KOPT-K1 (cell line): ENCODE measurements around the gene WDR75.
A peak's percentile ranks its signal among the peaks of the same experiment; 100 is the strongest.

Source experiments
- H3K27ac ChIP-seq: fragments of 200-600 bp; sonication (generic); 2 replicates; pipeline ENCODE4 v1.5.1; 2016; ENCODE audit warnings: antibody characterized with exemption, mild to moderate bottlenecking, low read depth, low read length; ENCODE audit not compliant: poor library complexity, severe bottlenecking
- H3K36me3 ChIP-seq: fragments of 200-600 bp; sonication (generic); 2 replicates; pipeline ENCODE4 v1.5.1; 2017; ENCODE audit warnings: antibody characterized with exemption, mild to moderate bottlenecking, low read length, moderate library complexity; ENCODE audit not compliant: insufficient read depth
- H3K9me3 ChIP-seq: fragments of 200-600 bp; sonication (generic); 2 replicates; pipeline ENCODE4 v1.5.1; 2017; ENCODE audit warnings: antibody characterized with exemption, low read length, mild to moderate bottlenecking; ENCODE audit not compliant: insufficient read depth, poor library complexity, severe bottlenecking

The WDR75 gene

DNA sequence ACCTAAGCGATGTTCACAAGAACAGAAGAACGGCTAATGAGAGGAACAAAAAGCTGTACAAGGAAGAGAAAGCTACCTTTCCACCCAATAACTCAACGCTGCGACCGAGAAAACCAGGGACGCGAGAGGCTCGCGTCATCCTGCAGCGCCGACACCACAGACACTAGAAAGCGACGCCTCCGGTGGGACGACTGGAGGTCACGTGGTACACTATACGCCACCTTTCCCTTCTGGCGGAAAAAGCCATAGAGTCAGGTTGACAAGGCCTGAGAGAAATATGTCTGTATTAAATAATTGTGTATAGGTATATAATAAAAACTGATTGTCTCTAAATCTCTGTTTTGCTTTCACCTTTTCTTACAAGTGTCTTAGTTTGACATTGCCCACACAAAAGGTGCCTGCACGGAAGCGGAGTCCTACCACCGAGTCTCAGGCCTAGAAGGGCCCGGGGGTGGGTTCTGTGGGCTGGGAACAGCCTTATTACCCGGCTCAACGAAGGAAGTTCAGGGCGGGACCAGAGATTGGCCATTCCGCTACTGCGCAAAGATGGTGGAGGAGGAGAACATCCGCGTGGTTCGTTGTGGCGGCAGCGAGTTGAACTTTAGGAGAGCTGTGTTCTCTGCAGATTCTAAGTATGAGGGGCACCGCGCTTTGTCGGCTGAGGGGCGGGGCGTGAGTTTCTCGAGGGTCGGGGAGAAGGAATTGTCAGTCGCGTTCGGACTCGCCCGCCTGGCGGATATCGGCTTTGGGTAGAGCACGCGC, at the start of gene WDR75:
Gene WDR75, plus strand, starts transcription at position 528 of the 762 bp plus-strand sequence. Its CDS starts 19 bp downstream, at position 547.
- Histone ChIP-seq H3K27ac (peak within 1 kb of the TSS; percentile 78), H3K9me3 (no peaks in the 10 kb centered on the region), H3K36me3 (peaks cover 29% of the 10 kb centered on the region)

DNA sequence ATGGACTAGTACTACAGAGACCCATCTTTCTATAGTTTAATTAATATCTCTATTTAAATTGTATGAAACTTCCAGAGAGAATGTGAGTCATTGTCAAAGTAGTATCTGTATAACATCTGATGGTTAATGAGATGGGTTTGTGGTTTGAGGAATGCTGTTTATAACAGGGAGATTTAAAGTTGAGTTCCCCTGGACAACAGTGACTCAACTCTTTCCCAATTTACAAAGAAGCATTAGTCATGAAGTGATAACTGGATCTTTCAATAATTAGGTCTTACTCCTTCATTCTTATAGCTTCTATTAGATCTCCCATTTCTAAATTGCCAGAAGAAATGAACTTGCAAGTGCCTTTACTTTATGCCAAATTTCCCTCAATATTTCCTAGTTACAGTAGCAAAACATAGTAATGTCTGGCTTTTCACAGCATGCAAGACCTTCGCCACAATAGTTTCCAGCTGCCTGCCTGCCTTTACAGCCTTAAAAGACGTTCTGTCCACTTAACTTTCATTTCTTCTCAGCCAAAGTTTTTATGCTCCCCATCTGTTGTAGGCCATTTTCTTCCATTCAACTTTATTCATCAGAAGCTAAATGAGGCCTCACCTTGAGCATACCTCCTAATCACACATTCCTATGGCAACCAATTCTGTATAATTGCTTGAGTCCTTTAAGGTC, 47.7 kb upstream of the WDR75 start:
- H3K36me3 ChIP-seq = no peaks in the 10 kb centered on the region
- peaks cover 5% of the 10 kb centered on the region for H3K9me3 ChIP-seq
- no peak overlapping the region for H3K27ac ChIP-seq

DNA sequence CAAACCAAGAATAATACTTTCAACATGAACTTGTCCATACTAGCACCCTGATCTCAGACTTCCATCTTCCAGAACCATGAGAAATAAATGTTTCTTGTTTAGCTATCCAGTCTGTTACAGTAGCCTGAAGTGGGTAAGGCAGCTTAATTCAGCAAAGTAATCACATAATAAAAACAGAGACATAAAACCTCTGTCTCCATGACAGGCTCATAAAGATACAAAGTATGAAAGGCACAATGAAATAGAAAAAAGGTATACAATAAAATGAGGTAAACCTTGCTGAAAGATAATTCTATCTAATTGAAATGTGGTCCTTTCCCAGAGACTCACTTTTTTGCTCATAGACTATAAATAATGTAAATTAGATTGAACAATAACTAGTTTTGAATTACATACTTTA, 46.7 kb upstream of the WDR75 start:
- Histone ChIP-seq H3K9me3 (peaks cover 5% of the 10 kb centered on the region), H3K27ac (no peak overlapping the region), H3K36me3 (no peaks in the 10 kb centered on the region)

DNA sequence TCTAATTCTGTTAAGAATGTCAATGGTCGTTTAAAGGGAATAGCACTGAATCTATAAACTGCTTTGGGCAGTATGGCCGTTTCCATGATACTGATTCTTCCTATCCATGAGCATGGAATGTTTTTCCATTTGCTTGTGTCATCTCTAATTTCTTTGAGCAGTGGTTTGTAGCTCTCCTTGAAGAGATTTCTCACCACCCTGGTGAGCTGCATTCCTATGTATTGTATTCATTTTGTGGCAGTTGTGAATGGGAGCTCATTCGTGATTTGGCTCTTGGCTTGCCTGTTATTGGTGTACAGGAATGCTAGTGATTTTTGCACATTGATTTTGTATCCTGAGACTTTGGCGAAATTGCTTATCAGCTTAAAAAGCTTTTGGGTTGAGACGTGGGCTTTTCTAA, 38.3 kb upstream of the WDR75 start:
- no peak overlapping the region for H3K27ac ChIP-seq
- H3K36me3 ChIP-seq = no peaks in the 10 kb centered on the region

DNA sequence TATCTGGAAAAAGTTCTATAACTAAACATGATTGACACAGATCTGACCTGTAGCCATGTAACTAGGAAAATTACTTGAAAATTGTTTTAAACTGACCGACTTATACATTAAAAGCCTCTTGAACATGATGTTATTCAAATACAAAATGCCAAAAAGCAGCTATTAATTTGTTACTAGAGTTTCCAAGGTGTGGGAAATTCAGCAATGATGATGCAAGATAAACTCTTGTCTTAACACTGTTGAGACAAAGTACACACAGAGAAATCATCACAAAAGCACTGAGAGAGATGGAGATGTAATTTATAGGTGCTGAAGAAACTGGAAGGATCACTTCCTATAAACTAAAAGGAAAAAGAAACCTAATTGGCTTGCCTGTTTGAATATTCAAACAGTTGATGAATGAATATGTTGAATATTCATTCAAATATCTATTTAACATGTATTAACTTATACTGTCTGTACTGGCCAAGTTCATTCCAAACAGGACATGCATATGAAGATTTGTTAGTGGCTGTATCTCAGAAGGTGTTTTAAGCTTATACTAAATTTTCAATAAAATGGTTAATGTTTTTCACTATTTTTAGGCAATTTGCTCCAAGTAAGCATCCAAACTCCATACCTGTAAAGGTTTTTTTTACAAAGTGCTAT, 34.6 kb upstream of the WDR75 start:
- H3K27ac ChIP-seq = no peak overlapping the region
- no peaks in the 10 kb centered on the region for H3K9me3 ChIP-seq
- H3K36me3 ChIP-seq = no peaks in the 10 kb centered on the region

More for the DNA sequence above, 38.3 kb upstream of the WDR75 start:
- H3K9me3 ChIP-seq = no peaks in the 10 kb centered on the region

DNA sequence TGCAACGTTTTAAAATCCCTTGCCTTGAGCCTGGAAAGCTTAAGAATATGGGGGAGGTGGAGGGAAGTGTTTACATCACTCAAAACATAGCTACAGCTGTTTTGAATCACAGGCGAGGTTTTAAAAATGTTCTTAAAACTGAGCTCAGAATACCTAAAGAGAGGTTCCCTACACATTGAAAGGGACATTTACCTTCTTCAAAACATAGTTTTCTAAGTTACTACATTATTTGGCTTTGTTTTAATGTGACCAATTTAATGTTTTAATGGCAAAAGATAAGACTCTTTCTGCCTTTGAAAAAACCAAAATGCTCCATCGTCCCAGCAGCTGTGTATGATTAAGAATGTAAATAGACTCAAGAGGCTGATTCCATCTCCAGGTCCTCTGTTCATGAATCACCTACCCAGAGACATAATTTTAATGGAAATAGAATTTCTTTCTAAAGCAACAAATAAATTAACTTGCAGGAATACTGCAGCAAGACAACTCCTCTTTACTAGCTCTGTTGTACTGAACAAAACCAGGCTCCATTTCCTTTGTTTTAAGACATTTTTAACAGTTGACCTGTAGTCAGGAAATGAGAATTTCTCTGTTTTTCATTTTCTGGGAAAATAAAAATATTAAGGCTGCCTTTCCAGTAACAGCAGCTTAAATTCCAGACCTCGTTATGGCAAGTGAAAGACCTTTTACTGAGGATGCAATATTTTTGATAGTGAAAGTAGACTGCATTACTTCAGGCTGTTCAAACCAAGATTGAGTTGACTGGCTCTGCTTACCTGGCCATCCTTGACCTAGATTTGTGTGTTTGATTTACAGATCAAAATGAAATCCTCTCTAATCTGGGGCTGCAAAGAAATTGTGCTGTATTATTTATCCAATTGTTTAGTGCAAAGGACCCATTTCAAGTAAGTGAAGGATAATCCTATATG, 33.7 kb upstream of the WDR75 start:
- no peak overlapping the region for H3K27ac ChIP-seq
- no peaks in the 10 kb centered on the region for H3K9me3 ChIP-seq
- no peaks in the 10 kb centered on the region for H3K36me3 ChIP-seq

DNA sequence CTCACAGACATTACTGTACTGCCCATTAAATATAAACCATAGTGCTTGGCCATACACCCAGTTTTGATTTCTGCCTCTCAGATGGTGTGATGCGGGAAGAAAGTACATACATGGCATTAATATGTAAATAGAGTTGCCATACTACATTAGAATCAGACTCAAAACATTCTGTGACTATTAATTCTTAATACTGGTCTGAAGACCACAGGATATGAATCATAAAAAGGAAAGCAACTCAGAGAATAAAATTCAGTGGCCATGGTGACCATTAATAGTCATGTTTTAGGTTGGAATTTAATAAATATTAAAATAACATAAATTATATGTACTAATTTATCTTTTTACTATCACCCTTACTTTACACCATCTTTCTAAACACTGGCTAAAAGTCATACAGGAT, 33.0 kb upstream of the WDR75 start:
- Histone ChIP-seq H3K36me3 (no peaks in the 10 kb centered on the region), H3K27ac (no peak overlapping the region), H3K9me3 (no peaks in the 10 kb centered on the region)

DNA sequence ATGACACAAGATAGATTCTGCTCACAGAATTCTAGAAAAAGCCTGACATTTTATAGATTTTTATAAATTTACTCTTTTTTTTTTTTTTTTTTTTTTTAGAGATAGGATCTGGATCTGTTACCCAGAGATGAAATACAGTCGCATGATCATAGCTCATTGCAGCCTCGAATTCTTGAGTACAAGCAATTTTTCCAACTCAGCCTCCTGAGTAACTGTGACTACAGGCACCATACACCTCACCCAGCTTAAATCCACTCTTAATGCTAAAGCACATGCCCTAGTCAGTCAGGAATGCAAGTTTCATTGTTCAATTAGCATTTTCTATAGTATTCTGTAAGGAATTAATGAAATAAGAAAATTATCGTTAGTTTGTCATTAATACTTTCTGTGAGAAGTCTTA, 32.1 kb upstream of the WDR75 start:
- Histone ChIP-seq H3K9me3 (no peaks in the 10 kb centered on the region), H3K27ac (no peak overlapping the region), H3K36me3 (no peaks in the 10 kb centered on the region)

DNA sequence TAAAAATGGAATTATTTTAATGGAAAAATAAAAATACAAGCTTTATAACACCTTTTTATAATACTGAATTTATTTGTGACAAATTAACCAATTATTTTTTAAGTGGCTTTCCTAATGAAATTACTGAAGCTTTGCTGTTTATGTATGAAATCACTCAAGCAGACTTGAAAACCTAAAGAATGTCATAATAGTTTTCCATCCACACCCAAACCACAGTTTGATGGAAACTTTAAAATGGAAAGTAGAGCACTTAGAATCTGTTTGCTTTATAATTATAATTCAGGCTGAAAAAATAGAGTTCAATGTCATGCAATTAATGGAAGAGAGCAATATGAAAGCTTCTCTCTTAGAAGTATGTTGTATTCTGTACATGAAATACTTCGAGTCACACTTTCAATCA, 31.6 kb upstream of the WDR75 start:
- Histone ChIP-seq H3K36me3 (no peaks in the 10 kb centered on the region), H3K9me3 (no peaks in the 10 kb centered on the region), H3K27ac (no peak overlapping the region)

DNA sequence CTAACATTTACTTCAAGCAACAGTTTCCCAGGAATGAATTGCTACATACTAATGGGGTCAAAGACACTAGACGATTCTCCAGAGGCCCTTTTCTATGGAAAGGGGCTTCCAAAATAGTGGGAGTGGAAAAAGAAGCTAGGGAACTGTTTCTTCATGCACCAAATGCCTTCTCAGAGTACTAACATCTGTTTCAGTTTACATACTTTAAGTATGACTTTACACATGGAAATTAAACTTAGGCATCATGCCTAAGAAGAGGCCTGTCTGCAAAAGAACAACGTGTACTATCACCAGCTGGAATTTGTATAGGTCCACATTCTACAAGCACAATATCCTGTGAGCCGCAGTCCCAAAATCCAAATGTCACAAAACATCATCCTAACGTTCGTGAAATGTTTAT, 29.4 kb upstream of the WDR75 start:
- Histone ChIP-seq H3K9me3 (no peaks in the 10 kb centered on the region), H3K36me3 (no peaks in the 10 kb centered on the region), H3K27ac (no peak overlapping the region)

DNA sequence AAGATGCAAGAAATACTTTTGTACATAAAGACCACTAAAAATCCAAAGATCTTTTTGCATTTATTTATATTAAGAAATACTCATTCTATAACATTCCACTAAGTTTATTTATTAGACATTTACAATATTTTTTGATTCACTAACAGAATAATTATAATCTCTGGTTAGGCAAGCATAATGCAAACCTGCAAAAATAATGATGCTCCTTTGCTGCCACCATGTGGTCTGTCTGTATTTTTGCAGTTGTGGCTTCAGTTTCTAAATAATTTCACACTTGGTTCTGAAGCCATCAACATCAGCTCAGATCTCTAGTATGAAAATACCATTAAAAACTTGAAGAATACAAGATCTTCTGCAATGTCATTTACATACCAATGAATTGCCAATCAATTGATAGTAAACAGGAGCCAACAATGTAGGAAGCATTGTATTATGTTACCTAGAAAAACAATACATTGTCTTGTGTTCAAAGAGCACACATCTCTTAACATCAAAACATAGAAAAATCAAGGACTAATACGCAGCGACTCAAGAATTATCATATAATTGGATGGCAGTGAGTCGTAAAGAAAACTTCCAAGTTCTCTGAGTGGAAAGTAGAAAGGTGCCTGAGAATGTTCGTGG, 28.8 kb upstream of the WDR75 start:
- H3K27ac ChIP-seq = no peak overlapping the region
- no peaks in the 10 kb centered on the region for H3K36me3 ChIP-seq
- H3K9me3 ChIP-seq = no peaks in the 10 kb centered on the region

DNA sequence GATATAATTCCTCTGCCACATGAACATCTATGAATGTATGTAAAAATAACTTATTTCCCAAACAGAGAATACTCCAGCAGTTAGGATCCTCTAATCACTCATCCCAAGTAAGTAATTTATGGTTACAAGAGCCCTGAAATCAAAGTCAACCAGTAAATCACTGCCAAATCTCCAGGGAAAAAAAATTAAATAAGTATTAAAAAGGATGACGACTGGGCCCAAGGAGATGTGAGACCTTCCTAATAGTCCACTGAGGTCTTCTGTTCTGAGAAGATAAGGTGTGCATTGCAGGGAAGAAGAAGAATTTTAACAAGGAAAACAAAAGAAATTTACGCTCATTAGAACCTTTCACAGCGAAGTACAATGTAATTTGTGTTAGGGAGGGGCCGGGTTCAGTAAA, 28.0 kb upstream of the WDR75 start:
- Histone ChIP-seq H3K27ac (no peak overlapping the region), H3K9me3 (no peaks in the 10 kb centered on the region), H3K36me3 (no peaks in the 10 kb centered on the region)

DNA sequence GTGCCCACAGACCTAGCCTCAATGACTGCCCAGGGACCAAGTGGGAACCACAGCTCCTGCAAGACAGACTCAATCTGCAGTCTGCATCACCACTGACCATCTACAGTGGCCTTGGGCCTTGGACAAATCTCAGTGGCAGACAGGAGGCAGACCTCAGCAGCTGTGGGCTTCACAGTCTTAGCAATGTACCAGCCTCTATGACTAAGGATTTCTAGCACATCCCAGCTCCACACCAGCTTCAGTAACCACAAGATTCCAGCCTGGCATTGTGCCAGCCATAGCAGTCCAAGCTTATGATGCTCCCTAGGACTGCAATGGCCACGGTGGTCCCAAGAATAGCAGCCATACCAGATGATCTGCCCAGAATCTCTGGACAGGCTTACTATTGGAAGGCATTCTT, 19.6 kb upstream of the WDR75 start:
- Histone ChIP-seq H3K9me3 (no peaks in the 10 kb centered on the region), H3K36me3 (no peaks in the 10 kb centered on the region), H3K27ac (no peak overlapping the region)

DNA sequence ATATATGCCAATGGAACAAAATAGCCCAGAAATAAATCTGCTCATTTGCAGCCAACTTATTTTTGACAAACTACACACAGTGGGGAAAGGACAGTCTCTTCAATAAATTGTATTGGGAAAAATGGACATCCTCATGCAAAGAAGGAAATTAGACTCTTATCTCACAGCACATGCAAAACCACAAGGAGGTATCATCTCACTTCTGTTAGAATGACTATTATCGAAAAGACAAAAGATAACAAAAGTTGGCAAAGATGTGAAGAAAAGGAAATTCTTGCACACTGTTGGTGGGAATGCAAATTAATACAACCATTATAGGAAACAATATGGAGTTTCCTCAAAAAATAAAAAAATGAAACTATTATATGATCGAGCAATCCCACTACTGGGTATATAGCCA, 16.3 kb upstream of the WDR75 start:
- Histone ChIP-seq H3K9me3 (no peaks in the 10 kb centered on the region), H3K36me3 (no peaks in the 10 kb centered on the region), H3K27ac (no peak overlapping the region)
